SK-N-SH treated with all-trans-retinoic acid at 6 μM for 48 hours (cell line): Measurements from ENCODE around the gene IL1RL1.

ENCODE experiments used
- BACH2 ChIP-seq: fragments of 250-450 bp; sonication (Bioruptor Pico); IDR thresholded peaks from 2 replicates; pipeline ENCODE4 v1.9.0; 2021; ENCODE audit warnings: mild to moderate bottlenecking, borderline replicate concordance
- CSDC2 ChIP-seq: fragments of 250-450 bp; sonication (Bioruptor Pico); IDR thresholded peaks from 2 replicates; pipeline ENCODE4 v1.5.0; 2020; ENCODE audit warnings: mild to moderate bottlenecking, moderate library complexity
- ISL1 ChIP-seq: fragments of 250-450 bp; sonication (Bioruptor Pico); IDR thresholded peaks from 2 replicates; pipeline ENCODE4 v2.1.2; 2022; ENCODE audit warnings: mild to moderate bottlenecking, moderate library complexity
- RARB ChIP-seq: fragments of 250-450 bp; sonication (Bioruptor Pico); IDR thresholded peaks from 2 replicates; pipeline ENCODE4 v1.8.0; 2021; ENCODE audit warnings: mild to moderate bottlenecking, moderate library complexity
- SNAI2 ChIP-seq: fragments of 250-450 bp; sonication (Bioruptor Pico); IDR thresholded peaks from 2 replicates; pipeline ENCODE4 v1.5.0; 2020; ENCODE audit warnings: mild to moderate bottlenecking, moderate library complexity
- ZC3H10 ChIP-seq: fragments of 250-450 bp; sonication (Bioruptor Pico); IDR thresholded peaks from 2 replicates; pipeline ENCODE4 v1.5.1; 2021; ENCODE audit warnings: mild to moderate bottlenecking, moderate library complexity
- ZFP3 ChIP-seq: fragments of 250-450 bp; sonication (Bioruptor Pico); IDR thresholded peaks from 2 replicates; pipeline ENCODE4 v1.5.0; 2020; ENCODE audit warnings: mild to moderate bottlenecking, moderate library complexity
- ZFP30 ChIP-seq: fragments of 450-650 bp; formaldehyde crosslinking; IDR thresholded peaks from 2 replicates; pipeline ENCODE4 v1.5.0; 2022; ENCODE audit warnings: mild to moderate bottlenecking, moderate library complexity
- ZNF565 ChIP-seq: fragments of 450-650 bp; formaldehyde crosslinking; conservative IDR thresholded peaks from 2 replicates; pipeline ENCODE4 v1.5.0; 2020; ENCODE audit warnings: low read depth, mild to moderate bottlenecking, moderate library complexity
- ZNF8 ChIP-seq: fragments of 450-650 bp; formaldehyde crosslinking; IDR thresholded peaks from 2 replicates; pipeline ENCODE4 v1.5.0; 2020; ENCODE audit warnings: mild to moderate bottlenecking, moderate library complexity
- TF ChIP-seq, protein P1 (sequence below): fragments of 250-450 bp; sonication (Bioruptor Pico); IDR thresholded peaks from 2 replicates; pipeline ENCODE4 v1.8.0; 2020; ENCODE audit warnings: mild to moderate bottlenecking, moderate library complexity, borderline replicate concordance

DNA sequence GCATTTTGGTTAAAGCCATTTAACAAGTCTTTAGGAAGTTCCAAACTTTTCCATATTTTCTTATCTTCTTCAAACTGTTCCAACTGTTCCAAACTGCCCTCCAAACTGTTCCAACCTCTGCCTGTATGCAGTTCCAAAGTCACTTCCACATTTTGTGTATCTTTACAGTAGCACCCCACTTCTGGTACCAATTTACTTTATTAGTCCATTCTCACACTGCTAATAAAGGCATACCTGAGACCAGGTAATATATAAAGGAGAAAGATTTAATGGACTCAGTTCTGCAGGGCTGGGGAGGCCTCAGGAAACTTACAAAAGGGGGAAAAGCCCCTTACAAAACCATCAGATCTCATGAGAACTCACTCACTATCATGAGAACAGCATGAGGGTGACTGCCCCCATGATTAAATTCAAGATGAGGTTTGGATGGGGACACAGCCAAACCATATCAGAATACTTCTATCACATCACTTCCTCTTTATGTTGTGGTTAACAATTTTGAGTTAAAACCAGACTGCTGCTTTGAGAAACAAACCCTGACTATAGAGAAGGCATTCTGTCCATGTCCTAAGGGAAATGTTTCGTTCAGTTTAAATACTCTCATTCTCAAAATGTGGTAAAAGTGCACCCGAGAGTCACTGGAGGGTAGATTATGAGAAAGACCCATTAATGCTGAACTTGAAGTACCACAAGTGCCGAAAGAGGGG, 55.2 kb downstream of the IL1RL1 start:
- TF ChIP-seq ZNF8 (CRISPR knock-in tag) (no peak), CSDC2 (no peak), ISL1 (no peak), ZNF565 (no peak), ZFP30 (CRISPR knock-in tag) (no peak), BACH2 (CRISPR knock-in tag) (no peak), SNAI2 (CRISPR knock-in tag) (no peak), ZFP3 (CRISPR knock-in tag) (no peak), ZC3H10 (CRISPR knock-in tag) (no peak), RARB (CRISPR knock-in tag) (no peak)
- TF ChIP-seq, protein P1, sequence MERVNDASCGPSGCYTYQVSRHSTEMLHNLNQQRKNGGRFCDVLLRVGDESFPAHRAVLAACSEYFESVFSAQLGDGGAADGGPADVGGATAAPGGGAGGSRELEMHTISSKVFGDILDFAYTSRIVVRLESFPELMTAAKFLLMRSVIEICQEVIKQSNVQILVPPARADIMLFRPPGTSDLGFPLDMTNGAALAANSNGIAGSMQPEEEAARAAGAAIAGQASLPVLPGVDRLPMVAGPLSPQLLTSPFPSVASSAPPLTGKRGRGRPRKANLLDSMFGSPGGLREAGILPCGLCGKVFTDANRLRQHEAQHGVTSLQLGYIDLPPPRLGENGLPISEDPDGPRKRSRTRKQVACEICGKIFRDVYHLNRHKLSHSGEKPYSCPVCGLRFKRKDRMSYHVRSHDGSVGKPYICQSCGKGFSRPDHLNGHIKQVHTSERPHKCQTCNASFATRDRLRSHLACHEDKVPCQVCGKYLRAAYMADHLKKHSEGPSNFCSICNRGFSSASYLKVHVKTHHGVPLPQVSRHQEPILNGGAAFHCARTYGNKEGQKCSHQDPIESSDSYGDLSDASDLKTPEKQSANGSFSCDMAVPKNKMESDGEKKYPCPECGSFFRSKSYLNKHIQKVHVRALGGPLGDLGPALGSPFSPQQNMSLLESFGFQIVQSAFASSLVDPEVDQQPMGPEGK (CRISPR knock-in tag), result no peak
